Activated naive CD4-positive, alpha-beta T cell treated with anti-CD3 and anti-CD28 coated beads, Interleukin-2, amount 10 ng/mL, durations not matched to agents 5 hours and 36 hours (primary cell): ENCODE measurements around the gene EGR1. TPM values are rescaled to one million over a fixed set of nuclear protein-coding genes. Genes with fewer than 3 reads are reported as not detected.

Experiments used
- total RNA-seq, 2 experiments: library from RNA; stranded (reverse); gene quantifications; one replicate each; pipeline ENCODE4 v1.2.3, GENCODE V29; 2021

Gene EGR1
- 10 to 100 TPM; 10.1 to 11.8 TPM for total RNA-seq

DNA sequence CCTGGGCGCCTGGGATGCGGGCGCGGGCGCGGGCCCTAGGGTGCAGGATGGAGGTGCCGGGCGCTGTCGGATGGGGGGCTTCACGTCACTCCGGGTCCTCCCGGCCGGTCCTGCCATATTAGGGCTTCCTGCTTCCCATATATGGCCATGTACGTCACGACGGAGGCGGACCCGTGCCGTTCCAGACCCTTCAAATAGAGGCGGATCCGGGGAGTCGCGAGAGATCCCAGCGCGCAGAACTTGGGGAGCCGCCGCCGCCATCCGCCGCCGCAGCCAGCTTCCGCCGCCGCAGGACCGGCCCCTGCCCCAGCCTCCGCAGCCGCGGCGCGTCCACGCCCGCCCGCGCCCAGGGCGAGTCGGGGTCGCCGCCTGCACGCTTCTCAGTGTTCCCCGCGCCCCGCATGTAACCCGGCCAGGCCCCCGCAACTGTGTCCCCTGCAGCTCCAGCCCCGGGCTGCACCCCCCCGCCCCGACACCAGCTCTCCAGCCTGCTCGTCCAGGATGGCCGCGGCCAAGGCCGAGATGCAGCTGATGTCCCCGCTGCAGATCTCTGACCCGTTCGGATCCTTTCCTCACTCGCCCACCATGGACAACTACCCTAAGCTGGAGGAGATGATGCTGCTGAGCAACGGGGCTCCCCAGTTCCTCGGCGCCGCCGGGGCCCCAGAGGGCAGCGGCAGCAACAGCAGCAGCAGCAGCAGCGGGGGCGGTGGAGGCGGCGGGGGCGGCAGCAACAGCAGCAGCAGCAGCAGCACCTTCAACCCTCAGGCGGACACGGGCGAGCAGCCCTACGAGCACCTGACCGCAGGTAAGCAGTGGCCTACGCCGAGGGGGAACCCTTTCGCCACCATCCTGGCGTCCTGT lies at the start of gene EGR1:
TSS of gene EGR1 (plus strand) at position 219 of the 864 bp plus-strand sequence. CDS start at position 502, 283 bp downstream.

DNA sequence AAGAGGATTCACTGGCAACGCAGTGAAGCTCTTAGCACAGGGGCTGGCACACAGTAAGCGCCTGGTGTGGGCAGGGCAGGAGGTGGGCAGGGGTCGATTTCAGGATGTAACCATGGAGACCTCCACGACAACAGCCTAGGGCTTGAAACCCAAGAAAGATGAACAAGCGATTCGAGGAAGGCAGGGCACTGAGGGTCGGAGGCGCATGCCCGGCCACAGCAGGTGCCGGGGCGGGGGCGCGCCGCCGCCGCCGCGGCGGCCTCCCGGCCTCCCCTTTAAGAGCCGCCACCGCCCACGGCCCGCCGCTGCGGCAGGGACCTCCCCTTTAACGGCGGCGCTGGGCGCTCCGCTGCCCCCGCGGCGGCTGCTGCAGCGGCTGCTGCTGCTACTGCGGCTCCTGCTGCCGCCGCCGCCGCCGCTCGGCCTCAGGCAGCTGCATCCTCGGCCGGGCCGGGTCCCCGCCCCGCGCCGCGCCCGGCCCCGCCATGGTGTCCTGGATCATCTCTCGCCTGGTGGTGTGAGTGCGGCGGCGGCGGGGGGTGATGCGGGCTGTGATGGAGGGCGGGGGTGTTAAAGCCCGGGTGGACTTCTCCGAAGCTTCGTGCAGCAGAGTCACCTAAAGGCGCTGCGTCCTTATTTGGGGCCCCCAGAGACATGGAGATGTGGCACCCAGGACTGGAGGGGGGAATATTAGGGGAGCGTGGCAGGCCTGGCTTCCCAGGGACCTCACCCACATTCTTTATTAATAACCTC lies 26.4 kb upstream of the EGR1 start, which contains the start of gene REEP2:
TSS of gene REEP2 (plus strand) at position 334 of the 753 bp plus-strand sequence. CDS start at position 486, 152 bp downstream.

Other genes starting within 250 kb of the EGR1 start
- under 1 TPM in 1 of 2 experiments, not detected in 1; 0.17 TPM for gene GFRA3, start 190.9 kb upstream of the EGR1 start, total RNA-seq
- gene CDC25C, start 133.7 kb upstream of the EGR1 start, total RNA-seq: 10 to 100 TPM; 10.8 to 11.1 TPM
- 10 to 100 TPM; 21.2 to 22.8 TPM for gene FAM53C, start 127.2 kb upstream of the EGR1 start, total RNA-seq
- gene KDM3B, start 112.8 kb upstream of the EGR1 start, total RNA-seq: 10 to 100 TPM; 64.1 to 66.5 TPM
- gene REEP2, start 26.4 kb upstream of the EGR1 start, total RNA-seq: 1 to 10 TPM in 1 of 2 experiments, under 1 TPM in 1; 0.60 to 1.1 TPM
- 10 to 100 TPM; 64.0 to 64.7 TPM for gene ETF1, start 77.8 kb downstream of the EGR1 start, total RNA-seq
- gene HSPA9, start 109.9 kb downstream of the EGR1 start, total RNA-seq: 100 to 1,000 TPM; 168 to 176 TPM